NCI-H146 (cell line): ENCODE results near the gene SLC29A2.

Experiments used
- DNase-seq: peaks from one replicate; lab custom pipeline; 2025; lab: John Stamatoyannopoulos, UW

The SLC29A2 gene

DNA sequence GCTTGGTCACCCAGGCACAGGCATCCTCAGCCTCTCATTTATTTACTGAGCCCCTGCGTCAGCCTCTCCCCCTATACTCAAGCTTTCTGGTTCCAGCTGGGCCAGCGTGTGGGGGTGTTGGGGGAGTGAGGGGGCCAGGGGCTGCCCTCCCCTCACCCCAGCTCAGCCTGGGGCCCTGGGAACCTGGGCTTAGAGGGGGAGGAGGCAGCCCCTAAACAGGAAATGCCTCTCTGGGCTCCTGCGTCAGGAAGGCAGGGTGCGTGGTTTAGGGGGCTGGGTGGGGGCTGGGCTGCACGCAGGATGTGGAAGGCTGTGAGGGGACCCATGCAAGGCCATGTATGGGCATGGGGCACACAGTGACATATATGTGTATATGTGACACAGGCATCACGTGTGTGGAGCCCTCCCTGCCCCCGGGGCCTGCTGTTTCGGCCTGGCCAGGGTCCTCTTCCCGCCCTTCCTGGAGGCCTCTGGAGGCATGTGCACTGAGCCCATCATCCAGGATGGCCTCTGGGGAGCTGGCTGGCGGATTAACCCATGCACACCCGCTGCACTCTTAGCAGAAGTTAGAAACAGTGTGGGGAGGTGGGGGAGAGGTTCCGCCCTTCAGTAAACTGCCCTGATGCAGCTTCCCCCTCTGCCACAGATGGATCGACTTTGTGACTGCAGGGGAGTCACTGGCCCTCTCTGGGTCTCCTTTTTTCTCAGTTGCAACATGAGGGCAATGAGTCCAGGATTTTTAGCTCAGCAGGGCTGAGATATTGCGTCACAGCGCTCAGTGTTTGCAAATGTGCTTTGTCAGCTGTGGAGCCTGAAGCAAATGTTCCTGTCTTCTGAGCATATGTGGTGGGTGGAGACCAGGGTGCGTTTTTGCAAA, 53.6 kb downstream of the SLC29A2 start:
- no peak for DNase-seq

- DNase-seq: no peak
Observed at GRCh38 chr11:66317322-66317722, 54.2 kb downstream of the SLC29A2 start.

DNA sequence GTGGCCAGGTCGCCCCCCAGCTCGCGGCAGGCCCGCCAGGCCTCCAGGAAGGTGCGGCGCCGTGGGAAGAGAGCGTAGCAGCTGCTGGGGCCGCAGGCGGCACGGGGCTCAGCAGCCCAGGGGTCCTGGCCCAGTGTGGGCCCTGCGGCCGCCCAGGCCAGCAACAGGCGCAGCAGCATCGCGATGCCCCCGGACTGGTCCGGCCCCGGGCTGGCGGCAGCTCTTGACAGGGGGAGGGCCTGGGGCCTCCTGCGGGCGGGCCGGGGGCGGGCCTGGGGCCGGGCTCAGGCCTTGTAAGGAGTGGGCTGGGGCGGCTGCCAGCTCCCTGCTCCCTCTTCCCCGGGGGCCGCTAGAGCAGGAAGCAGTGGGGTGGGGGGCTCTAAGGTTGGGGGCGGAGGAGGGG, 54.7 kb downstream of the SLC29A2 start, which contains the start of gene CD248:
TSS of gene CD248 (minus strand) at position 196 of the 403 bp plus-strand sequence. CDS start at position 179, 17 bp downstream.
- DNase-seq: peak; percentile 38

- peak; percentile 29 for DNase-seq
Observed at GRCh38 chr11:66315921-66316811, 55.4 kb downstream of the SLC29A2 start.

- DNase-seq: no peak
Observed at GRCh38 chr11:66315498-66315885, 56.1 kb downstream of the SLC29A2 start.

- no peak for DNase-seq
Observed at GRCh38 chr11:66314561-66315497, 56.7 kb downstream of the SLC29A2 start.

DNA sequence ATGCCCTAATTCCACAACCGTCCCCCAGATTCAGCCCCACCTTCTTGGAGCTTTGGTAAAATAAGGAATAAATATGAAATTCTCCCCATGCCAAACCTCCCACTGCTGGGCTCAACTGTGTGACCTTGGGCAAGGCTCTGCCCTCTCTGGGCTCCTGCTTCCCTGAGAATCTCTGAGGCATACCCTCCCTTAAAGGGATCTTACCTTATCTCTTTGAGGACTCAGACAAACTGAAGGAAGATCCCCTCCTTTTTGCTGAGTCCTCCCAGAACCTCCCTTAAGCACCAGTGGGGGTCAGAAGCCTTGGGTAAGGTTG, 57.4 kb downstream of the SLC29A2 start:
- DNase-seq: no peak

DNA sequence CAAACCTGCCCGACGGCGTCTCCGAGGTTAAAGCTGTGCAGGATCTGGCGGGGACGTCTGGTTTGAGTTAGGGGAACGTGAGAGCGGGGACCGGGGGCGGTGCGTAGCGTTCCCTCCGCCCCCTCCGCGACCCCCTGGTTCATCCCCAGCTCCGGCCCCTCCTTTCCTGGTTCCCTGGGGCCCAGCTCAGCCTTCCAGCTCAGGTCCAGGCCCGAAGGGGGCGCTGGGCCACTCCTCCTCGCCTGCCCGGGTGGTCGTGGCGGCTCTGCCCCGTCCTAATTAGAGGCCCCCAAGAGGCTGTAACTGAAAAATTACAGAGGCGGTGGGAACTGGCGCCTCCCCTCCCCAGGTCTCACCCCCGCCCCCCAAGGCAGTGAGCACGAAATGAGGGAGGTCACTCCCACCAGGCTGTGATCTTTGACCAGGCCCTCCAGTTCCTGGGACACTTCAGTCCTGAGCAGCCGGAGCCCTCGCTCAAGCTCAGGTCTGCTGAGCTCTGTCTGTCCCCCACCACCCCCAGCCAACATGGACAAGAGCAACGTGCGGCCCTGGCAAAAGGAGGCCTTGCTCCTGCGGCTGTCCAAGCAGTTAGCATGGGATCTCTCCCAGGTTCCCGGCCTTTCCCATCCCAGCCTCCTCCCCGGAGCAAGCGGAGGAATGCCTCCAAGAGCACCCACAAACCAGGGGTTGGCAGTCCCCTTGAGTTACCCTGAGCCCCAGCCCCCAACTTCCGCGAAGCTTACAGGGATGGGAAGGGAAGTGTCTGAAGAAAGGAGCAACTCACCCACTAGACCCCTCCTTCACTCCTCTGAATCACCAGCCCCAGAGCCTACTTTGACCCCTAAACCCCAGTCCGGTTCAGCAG, 58.0 kb downstream of the SLC29A2 start:
- no peak for DNase-seq

DNA sequence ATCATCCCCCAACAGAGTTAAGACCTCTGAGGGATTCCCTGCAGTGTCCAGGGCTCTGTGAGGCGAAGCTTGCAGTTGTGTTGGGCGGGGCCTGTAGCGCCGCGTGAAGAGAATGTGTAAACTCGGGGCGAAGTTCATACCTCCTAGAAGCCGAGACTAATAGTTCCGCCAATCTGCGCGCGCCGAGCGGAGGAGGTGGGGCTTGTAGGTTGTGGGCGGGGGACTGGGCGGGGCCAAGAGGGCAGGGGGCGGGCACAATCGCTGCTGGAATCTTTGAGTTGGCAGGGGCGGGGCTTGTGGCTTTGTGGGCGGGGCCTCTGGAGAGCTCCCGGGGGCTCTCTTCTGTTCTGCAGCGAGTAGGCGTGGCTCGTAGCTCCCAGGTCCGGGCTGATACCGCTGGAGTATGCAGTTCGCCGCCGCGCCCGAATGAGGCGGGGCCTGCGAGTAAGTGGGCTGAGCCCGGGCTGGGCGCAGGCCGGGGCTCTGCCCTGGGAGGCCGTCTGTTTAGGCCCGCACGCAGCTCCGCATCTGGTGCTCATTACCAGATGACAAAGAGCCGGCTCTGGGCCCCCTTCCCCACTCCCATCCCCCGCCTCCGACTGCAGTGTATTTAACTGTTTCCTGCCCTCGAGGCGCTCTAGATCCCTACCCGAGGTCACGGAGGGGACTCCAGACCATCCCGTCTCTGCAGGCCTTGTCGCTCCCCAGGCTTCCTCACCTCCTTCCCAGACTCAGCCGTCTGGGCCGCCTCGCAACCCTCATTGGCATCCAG, 58.8 kb downstream of the SLC29A2 start:
- DNase-seq: peak; percentile 95
